Natural killer cell (primary cell): Measurements from ENCODE around the gene PECR. TPM values are rescaled to one million over a fixed set of nuclear protein-coding genes. Genes with fewer than 3 reads are reported as not detected.

Source experiments
- ATAC-seq, 3 donors: fragments of 150-1000 bp in 2 of 3; fragments of 200-7000 bp in 1 of 3; cut with Tn5 transposase; 1 replicate in 1 of 3; 2 replicates in 2 of 3; pipeline ENCODE4 v1.10.0; 2021; ENCODE audit warnings: mild to moderate bottlenecking in 2 of 3, moderate library complexity in 2 of 3
- DNase-seq, 2 donors: peaks; one replicate each; pipeline versions ENCODE4 v3.0.0 to v3.0.0-alpha.2; 2013 to 2021; ENCODE audit warnings: mixed read lengths in 1 of 2
- H3K27ac ChIP-seq: one replicate; pipeline ENCODE4 v1.5.1; 2013; ENCODE audit warnings: mild to moderate bottlenecking, low read length
- H3K27me3 ChIP-seq: one replicate; pipeline ENCODE4 v1.6.1; 2013; ENCODE audit warnings: low read length; ENCODE audit not compliant: control insufficient read depth, insufficient read depth
- H3K36me3 ChIP-seq: one replicate; pipeline ENCODE4 v1.6.1; 2013; ENCODE audit warnings: low read length; ENCODE audit not compliant: control insufficient read depth, insufficient read depth
- H3K4me1 ChIP-seq: one replicate; pipeline ENCODE4 v1.6.1; 2013; ENCODE audit warnings: low read length; ENCODE audit not compliant: control insufficient read depth, insufficient read depth
- H3K4me3 ChIP-seq: one replicate; pipeline ENCODE4 v1.5.1; 2013; ENCODE audit warnings: low read length
- H3K9me3 ChIP-seq: one replicate; pipeline ENCODE4 v1.6.1; 2013; ENCODE audit warnings: low read length; ENCODE audit not compliant: control insufficient read depth, insufficient read depth
- H3K27ac Mint-ChIP-seq, 2 donors: one replicate each; pipeline ENCODE4 v1.8.0; 2022; ENCODE audit warnings: mild to moderate bottlenecking in 2 of 2, mixed read lengths in 2 of 2, moderate library complexity in 1 of 2
- H3K27me3 Mint-ChIP-seq, 2 donors: one replicate each; pipeline ENCODE4 v1.8.0; 2022; ENCODE audit warnings: low read depth in 2 of 2, mixed read lengths in 2 of 2
- H3K36me3 Mint-ChIP-seq: one replicate; pipeline ENCODE4 v1.8.0; 2022; ENCODE audit warnings: mixed read lengths
- H3K4me1 Mint-ChIP-seq, 2 donors: one replicate each; pipeline ENCODE4 v1.8.0; 2022; ENCODE audit warnings: mixed read lengths in 2 of 2
- H3K4me3 Mint-ChIP-seq: one replicate; pipeline ENCODE4 v1.8.0; 2022; ENCODE audit warnings: mild to moderate bottlenecking, moderate library complexity, mixed read lengths
- H3K9me3 Mint-ChIP-seq, 2 donors: one replicate each; pipeline ENCODE4 v1.8.0; 2022; ENCODE audit warnings: mixed read lengths in 2 of 2
- CTCF ChIP-seq: fragments of 200-600 bp; IDR thresholded peaks from one replicate; pipeline ENCODE4 v1.8.0; 2022; ENCODE audit warnings: antibody characterized with exemption
- WGBS: methylation state at CpG from one replicate; pipeline ENCODE4 v1.1.7; 2013; ENCODE audit warnings: missing lambda C conversion rate; ENCODE audit not compliant: insufficient coverage; 5-methylcytosine and 5-hydroxymethylcytosine counted together
- intact Hi-C: fragments of 100-400 bp; cut with micrococcal nuclease; formaldehyde crosslinking; loops from one replicate; pipeline ENCODE4 v1.14.2; 2022
- total RNA-seq, 4 donors: library from RNA; stranded (reverse); fragments of 120-200 nt in 1 of 4; gene quantifications; one replicate each; pipeline versions ENCODE4 v1.2.3 to v1.2.4, GENCODE V29; 2013 to 2022

PECR gene
- total RNA-seq, 3 donors from 2014 or later (not counting 1 experiment from before 2014, with no cell fraction given), result 15.4 to 25.7 (median 17.5) TPM

DNA sequence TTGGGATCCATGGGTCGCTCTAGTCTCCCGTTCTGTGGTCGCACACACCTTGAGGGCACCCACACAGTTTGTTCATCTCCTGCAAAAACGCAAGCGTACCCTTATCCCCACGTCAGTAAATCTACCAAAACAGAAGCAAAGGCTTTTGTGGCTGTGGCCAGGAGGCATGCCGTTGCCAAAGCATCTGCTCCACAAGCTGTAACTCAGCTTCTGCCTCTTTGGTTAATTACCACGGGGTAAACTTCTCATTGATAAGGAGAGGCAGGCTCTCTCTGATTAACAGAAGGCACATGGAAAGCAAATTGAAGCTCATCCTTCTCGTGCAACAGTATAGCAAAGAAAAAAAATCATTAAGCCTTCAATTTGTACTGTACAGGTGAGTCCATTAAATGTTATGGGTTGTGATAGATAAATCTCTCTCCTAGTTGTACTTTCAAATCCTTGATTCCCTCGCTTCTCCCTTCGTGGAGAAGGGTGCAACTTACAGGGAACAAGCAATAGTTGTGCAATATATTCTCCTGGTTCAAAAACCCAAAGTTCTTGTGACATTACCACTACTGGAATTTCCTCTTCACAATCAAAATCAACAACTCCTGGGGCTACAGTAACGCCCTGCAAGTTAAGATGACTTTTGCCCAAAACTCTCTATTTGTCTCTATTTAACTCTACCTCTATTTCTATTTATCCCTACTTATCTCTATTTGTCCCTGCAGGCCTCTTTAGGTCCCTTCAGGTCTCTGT is 10.3 kb downstream of the PECR start:
- no peak for TF ChIP-seq CTCF
- intact Hi-C loops, result no loop called here
- no peak overlapping the region for H3K4me3 Mint-ChIP-seq
- no peaks in the 10 kb centered on the region for H3K9me3 Mint-ChIP-seq
- H3K36me3 Mint-ChIP-seq, result no peaks in the 10 kb centered on the region
- Histone ChIP-seq H3K4me1 (no peaks in the 10 kb centered on the region), H3K27me3 (no peaks in the 10 kb centered on the region), H3K4me3 (no peak overlapping the region), H3K9me3 (no peaks in the 10 kb centered on the region), H3K36me3 (peaks cover 15% of the 10 kb centered on the region), H3K27ac (no peak overlapping the region)
- H3K27me3 Mint-ChIP-seq, result no peaks in the 10 kb centered on the region
- H3K27ac Mint-ChIP-seq, result no peak overlapping the region
- WGBS, result 98% methylated on average over 11 of the region's 12 CpGs
- ATAC-seq, result no peak
- H3K4me1 Mint-ChIP-seq, result peaks cover 19 to 42% of the 10 kb centered on the region in 2 donors
- DNase-seq, result no peak

- H3K27ac Mint-ChIP-seq, result no peak overlapping the region
- Histone ChIP-seq H3K4me1 (no peaks in the 10 kb centered on the region), H3K27ac (no peak overlapping the region), H3K4me3 (no peak overlapping the region), H3K36me3 (peaks cover 16% of the 10 kb centered on the region), H3K9me3 (no peaks in the 10 kb centered on the region), H3K27me3 (no peaks in the 10 kb centered on the region)
- H3K4me3 Mint-ChIP-seq, result no peak overlapping the region
- no peak for DNase-seq
- no peaks in the 10 kb centered on the region for H3K27me3 Mint-ChIP-seq
- ATAC-seq, result no peak
- 100% methylated on average over 5 of the region's 6 CpGs for WGBS
- H3K9me3 Mint-ChIP-seq, result no peaks in the 10 kb centered on the region
- H3K4me1 Mint-ChIP-seq, result peaks cover 19 to 35% of the 10 kb centered on the region in 2 donors
- no peak for TF ChIP-seq CTCF
- intact Hi-C loops, result no loop called here
- no peaks in the 10 kb centered on the region for H3K36me3 Mint-ChIP-seq
These were observed 11.4 kb downstream of the PECR start for GRCh38 chr2:216070195-216070594.

GRCh38 chr2:216069028-216069427 is 12.6 kb downstream of the PECR start:
- no peaks in the 10 kb centered on the region for H3K27me3 ChIP-seq
- H3K27me3 Mint-ChIP-seq, result no peaks in the 10 kb centered on the region
- H3K36me3 Mint-ChIP-seq, result no peaks in the 10 kb centered on the region
- H3K27ac ChIP-seq, result no peak overlapping the region
- ATAC-seq (no peak), DNase-seq (no peak)
- H3K4me1 Mint-ChIP-seq, result peaks cover 10 to 24% of the 10 kb centered on the region in 2 donors
- H3K27ac Mint-ChIP-seq, result no peak overlapping the region
- no peak overlapping the region for H3K4me3 ChIP-seq
- H3K9me3 ChIP-seq, result no peaks in the 10 kb centered on the region
- intact Hi-C loops, result no loop called here
- peaks cover 25% of the 10 kb centered on the region for H3K36me3 ChIP-seq
- 86% methylated on average over 1 of the region's 2 CpGs for WGBS
- no peaks in the 10 kb centered on the region for H3K9me3 Mint-ChIP-seq
- no peaks in the 10 kb centered on the region for H3K4me1 ChIP-seq
- H3K4me3 Mint-ChIP-seq, result no peak overlapping the region
- no peak for TF ChIP-seq CTCF

DNA sequence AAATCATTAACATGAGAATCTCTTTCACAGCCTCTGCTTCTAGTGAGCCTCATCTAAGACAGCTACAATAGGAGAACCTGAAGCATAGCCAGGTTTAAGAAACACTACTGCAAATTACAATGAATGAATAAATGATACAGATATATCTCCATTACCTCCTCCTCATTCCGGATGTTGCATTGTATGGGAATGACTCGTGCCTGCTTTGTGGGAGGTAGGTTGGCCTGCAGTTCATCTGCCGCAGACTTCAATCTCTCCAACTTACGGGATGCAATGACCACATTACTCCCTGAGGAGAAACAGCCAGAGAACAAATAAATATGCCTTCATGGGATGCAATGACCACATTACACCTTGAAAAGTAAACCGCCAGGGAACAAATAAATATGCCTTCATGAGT is 15.4 kb downstream of the PECR start:
- ATAC-seq (no peak), DNase-seq (no peak)
- no peak for TF ChIP-seq CTCF
- Mint-ChIP-seq H3K9me3 (no peaks in the 10 kb centered on the region), H3K27me3 (no peaks in the 10 kb centered on the region), H3K27ac (no peak overlapping the region), H3K4me1 (peaks cover 9 to 13% of the 10 kb centered on the region in 2 donors), H3K4me3 (no peak overlapping the region), H3K36me3 (no peaks in the 10 kb centered on the region)
- H3K27ac ChIP-seq, result no peak overlapping the region
- no peaks in the 10 kb centered on the region for H3K9me3 ChIP-seq
- WGBS, result 100% methylated on average over 2 of the region's 5 CpGs
- H3K36me3 ChIP-seq, result peaks cover 15% of the 10 kb centered on the region
- no peaks in the 10 kb centered on the region for H3K27me3 ChIP-seq
- no peak overlapping the region for H3K4me3 ChIP-seq
- intact Hi-C loops, result no loop called here
- no peaks in the 10 kb centered on the region for H3K4me1 ChIP-seq
